NCI-H1436 (cell line): ENCODE results near the gene OLAH.
"Not testable (repeated sequence)": the region's sequence is repeated elsewhere in the genome, so short reads cannot be mapped to it uniquely, and the experiment has no call there.

ENCODE experiments used
- DNase-seq: peaks from one replicate; lab custom pipeline; 2025; lab: John Stamatoyannopoulos, UW

The OLAH gene

DNA sequence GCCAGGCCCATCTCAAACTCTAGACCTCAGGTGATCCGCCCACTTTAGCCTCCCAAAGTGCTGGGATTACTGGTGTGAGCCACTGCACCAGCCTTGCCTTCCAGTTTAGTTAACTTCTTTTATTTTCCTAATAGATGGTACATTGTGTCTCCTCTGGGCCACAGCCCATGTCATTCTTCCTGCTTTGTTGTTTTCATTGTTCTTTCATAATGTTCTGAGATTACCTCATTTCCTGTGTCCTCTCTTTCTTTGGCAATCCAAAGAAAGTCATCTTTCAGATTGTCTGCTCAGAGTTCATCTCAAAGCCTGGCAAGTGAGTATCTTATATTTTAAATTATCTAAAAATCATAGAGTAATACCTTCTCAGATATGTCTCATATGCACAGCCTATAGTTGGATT is at the start of gene OLAH:
OLAH (plus strand) TSS at position 270 of the 400 bp plus-strand sequence. CDS start 3,346 bp downstream, outside the sequence.
- no peak for DNase-seq

DNA sequence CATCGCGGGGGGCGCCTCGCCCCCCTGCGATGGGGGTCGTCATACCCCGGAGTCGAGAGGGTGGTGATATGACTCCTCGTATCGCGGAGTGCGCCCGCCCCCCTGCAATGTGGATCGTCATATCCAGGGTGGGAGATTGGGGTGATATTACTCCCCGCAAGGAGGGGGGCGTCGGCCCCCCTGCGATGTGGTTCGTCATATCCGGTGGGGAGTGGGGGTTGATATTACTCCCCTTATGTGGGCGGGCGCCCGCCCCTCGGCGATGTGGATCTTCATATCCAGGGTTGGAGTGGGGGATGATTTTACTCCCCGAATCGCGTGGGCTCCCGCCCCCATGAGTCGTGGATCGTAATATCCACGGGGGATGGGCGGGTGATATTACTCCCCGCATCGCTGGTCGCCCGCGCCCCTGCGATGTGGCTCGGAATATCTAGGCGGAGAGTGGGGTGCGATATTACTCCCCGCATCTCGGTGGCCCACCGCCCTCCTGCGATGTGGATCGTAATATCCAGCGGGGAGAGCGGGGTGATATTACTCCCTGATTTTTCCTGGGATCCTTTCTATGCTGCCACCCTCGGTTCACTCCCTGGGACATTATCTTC is 47.7 kb upstream of the OLAH start:
- DNase-seq, result no peak

DNA sequence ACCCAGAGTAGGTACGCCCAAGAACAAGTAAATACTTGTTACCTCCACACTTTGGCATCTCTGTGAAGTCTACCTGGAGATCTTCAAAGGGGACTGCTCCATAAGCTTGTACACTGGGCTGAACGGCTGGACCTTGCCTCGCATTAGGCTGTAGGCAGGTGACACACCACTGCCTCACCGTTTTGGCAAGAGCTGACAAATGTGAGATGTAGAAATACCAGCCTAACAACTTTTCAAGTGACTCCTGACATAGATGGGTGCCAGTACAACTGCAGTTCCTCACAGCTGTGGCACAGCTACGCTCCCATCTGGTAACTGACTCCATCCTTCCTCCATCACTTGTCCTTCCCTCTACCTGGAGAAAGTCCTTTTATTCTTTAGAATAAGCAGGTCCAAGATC is 30.2 kb upstream of the OLAH start:
- DNase-seq, result not testable (repeated sequence)

DNA sequence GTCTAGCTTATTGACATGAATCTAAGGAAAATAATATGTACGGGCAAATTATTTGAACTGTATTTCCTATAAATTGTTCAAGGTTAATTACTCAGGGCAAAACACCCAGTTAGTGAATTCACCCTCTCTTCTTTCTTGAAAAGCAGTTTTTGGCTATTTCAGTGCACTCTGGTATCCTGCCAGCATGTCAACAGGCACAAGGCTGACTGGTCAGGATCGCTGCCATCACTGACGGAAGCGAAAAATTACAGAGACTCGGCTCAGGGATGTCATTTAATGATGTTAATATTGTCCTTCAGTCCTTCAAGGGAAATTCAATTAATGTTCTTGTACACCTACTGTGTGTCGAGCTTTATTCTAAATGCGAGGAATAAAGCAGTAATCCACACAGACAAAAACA is 28.3 kb upstream of the OLAH start:
- no peak for DNase-seq

DNA sequence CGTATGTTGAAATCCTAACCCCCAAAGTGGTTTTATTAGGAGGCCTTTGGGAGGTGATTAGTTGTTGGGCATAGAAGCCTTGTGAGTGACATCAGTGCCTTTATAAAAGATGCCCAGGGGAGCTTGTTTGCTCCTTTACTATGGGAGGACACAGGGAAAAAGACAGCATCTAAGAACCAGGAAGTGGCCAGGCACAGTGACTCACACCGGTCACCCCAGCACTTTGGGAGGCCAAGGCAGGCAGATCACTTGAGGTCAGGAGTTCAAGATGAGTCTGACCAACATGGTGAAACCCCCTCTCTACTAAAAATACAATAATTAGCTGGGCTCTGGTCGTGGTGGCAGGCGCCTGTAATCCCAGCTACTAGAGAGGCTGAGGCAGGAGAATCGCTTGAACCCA is 22.8 kb upstream of the OLAH start:
- DNase-seq, result not testable (repeated sequence)

DNA sequence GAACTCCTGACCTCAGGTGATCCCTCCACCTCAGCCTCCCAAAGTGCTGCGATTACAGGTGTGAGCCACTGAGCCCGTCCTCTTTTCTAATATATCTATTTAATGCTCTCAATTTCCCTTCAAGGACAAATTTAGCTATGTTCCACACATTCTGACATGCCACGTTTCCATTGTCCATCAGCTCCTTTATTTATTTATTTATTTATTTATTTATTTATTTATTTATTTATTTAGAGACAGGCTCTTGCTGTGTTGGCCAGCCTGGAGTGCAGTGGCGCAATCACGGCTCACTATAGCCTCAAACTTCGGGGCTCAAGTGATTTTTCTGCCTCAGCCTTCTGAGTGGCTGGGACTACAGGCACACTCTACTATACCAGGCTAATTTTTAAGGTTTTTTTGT is 20.7 kb upstream of the OLAH start:
- not testable (repeated sequence) for DNase-seq

DNA sequence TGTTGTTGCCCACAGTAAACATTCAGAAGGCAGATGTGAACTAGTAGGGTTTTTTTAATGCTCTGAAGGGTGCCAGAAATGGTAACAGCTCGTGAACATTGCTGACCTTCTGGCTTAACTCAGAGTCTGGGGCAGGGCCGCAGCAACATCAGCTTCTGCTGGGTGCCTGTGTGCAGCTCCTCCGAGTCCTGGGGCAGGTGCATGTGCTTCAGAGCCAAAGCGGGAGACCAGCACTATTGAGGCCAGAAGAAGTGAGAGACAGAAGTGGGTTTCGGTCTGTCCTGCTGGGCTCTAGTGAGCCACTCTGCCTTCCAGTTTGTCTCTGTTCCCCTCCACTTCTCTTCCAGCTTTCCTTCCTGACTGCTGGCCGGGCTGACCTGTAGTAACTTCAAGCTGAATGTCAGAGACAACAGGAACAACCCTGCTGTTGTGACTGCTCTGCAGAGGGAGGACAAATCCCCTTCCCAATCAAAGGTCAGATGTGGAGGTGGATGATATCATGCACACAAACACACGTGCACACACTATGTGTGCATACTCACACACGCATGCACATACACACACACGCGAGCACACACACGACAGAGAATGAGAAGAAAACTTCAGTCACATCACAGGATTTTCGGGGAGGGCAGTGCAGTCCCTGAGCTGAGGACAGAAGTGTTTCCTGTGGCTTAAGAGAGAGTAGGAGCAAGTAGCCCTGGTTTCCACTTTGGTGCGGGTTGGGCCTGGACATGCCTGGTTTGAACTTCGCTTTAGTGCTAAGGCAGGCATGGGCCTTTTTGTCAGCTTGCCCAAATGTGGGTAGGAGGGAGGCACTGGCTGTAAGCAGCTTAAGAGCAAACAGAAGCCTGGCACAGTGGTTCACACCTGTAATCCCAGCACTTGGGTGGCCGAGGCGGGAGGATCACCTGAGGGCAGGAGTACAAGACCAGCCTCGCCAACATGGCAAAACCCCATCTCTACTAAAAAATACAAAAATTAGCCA is 19.4 kb upstream of the OLAH start:
- DNase-seq, result not testable (repeated sequence)

DNA sequence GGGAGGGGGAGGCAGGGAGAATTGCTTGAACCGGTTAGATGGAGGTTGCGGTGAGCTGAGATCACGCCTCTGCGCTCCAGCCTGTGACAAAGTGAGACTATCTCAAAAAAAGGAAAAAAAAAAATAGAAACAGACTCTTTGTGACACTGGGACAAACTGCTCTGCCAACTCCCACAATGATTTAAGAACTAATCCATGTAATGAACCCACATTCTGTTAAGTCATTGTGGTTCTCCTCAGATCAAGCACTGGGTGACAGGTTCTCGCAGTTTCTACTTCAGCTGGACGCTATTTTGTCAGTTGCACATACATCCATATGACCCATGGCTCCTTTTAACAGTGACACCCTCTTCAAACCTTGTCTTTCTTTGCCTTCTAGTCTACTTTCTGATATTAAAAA is 18.7 kb upstream of the OLAH start:
- DNase-seq, result not testable (repeated sequence)

DNA sequence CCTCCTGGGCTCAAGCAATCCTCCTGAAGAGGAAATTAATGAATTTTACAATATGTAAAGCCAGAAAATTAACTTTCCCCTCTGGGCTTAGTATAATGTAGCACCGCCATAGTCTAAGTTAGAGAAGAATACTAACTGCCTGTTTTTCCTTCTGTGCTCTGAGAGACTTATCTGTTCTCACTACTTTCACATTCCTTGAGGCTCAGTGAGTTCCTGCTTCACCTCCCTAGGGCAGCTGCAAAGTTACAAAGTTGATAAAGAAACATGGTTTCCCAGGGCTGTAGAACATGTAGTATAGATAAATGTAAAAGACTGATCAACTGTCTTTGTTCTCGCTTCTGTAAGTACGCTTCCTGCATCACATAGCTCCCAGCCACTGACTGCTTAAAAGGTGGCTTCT is 16.0 kb upstream of the OLAH start:
- no peak for DNase-seq

DNA sequence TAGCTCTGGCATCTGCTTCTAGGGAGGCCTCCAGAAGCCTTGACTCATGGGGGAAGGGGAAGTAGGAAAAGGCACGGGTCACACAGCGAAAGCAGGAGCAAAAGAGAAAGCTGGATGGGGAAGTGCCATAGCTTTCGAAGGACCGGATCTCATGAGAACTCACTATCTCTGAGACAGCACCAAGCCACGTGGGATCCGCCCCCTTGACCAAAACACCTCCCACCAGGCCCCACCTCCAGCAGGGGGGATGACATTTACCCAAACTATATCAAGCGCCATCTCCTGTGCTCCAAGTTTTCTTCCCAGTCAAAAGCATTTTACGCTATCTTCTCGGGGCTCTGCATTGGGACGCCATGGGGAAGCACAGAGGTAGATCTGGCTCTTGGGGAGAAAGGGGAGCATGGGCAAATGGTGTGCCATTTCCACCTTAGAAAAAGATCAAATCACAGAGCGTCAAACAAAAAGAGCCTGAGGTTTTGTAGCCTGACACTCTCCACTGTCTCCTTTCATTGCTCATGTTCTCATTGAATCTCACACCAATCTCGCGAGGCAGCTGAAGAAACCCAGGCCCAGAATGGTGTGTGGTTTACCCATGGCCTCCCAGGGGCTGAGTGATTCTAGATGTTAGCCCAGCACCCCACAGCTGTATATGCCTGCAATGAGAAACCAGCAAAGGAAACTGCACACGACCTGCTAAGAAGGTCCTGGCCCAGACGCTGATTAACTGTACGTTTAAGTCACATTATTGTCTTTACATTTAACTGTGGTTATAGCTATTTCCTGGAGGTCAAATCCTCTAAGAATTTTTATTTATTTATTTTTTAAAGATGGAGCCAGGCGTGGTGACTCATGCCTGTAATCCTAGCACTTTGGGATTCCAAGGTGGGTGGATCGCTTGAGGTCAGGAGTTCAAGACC is 8.1 kb upstream of the OLAH start:
- DNase-seq, result no peak

DNA sequence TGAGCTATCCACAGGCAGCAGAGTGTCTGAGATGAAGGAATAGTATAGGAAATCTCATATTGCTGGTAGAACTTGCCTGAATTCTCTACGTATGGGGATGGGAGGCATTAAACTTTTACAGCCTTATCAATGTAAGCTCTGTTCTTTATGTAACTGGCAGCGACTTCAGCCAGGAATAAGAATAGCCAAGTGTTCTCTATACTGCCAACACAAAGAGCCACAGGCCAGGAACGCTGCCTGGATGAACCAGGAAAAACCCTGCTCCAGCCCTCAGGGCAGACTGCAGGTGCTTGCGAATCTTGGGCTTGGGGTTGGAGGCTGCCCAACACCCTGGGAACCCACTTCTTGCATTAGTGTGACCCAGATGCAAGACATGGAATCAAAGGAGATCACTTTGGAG is 6.1 kb upstream of the OLAH start:
- DNase-seq, result no peak

DNA sequence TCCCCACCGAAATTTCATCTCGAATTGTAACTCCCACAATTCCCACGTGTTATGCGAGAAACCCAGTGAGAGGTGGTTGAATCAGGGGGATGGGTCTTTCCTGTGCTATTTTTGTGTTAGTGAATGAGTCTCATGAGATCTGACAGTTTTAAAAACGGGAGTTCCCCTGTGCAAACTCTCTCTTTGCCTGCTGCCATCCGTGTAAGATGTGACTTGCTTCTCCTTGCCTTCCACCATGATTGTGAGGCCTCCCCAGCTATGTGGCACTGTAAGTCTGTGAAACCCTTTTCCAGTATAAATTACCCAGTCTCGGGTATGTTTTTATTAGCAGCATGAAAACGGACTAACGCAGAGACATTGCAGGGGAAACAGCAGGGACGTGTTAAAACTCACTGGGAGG is 5.3 kb upstream of the OLAH start:
- DNase-seq, result no peak

DNA sequence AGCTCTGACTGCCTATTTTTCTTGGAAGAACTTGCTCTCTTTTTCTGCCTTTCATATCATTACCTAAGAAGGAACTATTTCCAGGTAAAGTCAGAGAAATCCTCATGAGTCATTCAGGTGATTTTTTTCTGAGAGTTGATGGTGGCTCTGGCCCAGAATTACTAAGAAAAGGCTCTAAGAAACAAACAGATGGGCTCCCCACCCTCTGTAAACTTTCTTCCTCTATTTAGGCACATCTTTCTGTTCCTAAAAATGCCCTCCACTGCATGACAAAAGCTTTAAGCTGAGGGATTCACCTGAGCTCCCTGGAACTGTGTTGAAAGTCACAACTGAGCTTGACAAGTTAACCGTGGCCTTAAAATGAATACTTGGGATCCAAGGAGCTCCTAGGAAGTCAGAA is 1.6 kb downstream of the OLAH start:
- DNase-seq, result no peak

DNA sequence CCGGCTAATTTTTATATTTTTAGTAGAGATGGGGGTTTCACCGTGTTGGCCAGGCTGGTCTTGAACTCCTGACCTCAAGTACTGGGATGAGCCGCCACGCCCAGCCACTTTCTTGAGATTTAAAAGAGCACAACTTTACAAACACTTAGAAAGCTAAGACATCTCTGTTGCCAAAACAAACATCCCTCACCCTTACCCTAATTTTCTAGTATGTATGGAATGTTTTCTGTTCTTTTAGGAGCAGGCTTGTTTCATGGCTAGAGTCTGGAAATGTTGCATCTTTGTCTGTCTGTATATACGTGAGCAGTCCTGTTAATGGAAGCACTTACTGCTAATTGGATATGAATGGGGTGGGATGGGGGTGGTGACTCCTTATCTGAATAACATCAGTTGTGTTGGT is 2.9 kb downstream of the OLAH start:
- DNase-seq, result no peak

DNA sequence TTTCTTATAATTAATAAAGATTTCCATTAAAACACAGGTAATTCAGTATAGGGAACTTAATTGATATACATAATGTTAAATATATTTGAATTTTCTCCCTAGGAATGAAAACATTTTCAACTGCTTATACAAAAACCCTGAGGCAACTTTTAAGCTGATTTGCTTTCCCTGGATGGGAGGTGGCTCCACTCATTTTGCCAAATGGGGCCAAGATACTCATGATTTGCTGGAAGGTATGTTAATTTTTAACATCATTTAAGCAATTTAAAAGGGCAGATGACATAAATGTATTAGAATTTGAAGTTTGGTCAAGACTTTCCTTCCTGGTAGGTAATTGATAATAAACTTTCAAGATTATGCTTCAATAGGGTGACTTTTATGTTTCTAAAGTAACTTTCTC is 5.8 kb downstream of the OLAH start:
- no peak for DNase-seq

DNA sequence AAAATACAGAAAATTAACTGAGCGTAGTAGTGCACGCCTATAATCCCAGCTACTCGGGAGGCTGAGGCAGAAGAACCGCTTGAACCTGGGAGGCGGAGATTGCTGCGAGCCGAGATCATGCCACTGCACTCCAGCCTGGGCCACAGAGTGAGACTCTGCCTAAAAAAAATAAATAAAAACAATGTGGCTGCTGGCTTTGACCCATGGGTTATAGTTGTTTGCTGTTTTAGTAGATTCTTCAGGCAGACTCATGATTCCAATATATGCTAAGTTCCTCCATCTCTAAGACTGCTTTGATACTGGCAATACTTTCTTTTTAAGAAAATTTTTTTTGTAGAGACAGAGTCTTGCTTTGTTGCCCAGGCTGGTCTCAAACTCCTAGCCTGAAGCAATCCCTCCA is 8.4 kb downstream of the OLAH start:
- no peak for DNase-seq

DNA sequence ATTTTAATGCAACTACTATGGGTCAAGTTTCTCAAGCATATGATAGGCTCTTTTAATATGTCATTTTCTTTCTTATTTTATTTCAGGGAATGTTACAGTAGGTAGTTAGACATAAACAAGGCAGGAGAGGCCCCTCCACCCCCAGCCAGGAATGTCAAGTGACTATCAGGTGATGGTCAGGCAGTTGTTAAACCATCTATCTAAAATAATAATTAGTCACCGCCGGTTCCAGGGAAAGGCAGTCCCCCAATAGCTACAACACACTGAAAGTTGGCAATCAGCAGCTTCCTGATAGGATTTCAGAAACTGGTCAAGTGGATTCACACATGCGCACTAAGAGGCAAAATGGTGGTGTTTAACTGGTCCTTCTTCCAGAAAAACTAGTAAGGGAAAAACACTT is 9.3 kb downstream of the OLAH start:
- no peak for DNase-seq

DNA sequence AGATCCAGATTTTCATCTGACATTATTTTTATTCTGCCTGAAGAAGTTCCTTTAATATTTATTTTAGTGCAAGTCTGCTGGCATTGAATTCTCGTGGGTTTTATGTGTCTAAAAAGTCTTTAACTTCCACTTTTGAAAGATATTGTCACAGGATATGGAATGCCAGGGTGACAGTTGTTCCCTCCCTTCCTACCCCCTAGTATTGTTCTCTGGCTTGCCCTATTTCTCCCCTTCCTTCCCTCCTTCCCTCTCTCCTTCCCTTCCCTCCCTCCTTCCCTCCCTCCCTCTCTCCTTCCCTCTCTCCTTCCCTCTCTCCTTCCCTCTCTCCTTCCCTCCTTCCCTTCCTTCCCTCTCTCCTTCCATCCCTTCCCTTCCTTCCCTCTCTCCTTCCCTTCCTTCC is 14.9 kb downstream of the OLAH start:
- DNase-seq, result no peak

DNA sequence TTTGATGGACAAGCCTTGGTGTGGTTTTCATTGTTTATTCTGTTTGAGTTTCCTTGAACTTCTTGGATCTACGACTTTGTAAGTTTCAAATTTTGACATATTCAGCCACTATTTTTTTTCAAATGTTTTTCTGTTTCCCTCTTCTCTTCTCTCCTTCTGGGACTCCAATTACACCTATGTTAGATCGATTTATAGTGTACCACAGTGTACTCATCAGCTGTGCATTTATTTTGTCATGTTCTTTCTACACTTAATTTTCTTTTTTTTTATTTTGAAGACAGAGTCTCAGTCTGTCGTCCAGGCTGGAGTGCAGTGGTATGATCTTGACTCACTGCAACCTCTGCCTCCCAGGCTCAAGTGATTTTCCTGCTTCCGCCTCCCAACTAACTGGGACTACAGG is 16.2 kb downstream of the OLAH start:
- DNase-seq, result no peak

DNA sequence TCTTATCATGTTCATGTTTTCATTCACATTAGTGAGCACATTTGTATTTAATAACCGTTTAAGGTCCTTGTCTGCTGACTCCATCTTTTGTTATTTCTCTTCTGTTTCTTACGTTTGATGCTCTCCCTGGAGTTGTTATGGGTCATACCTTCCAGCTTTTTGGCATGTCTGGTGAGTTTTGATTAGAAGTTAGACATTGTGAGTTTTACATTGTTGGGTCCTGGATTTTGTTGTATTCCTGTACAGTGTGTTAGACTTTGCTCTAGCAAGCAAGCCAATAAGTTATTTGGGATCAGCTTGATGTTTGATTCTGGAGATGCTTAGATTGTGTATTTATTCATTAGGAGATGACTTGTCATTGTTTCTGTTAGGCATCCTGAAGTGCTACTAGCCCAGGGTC is 16.9 kb downstream of the OLAH start:
- DNase-seq, result no peak

DNA sequence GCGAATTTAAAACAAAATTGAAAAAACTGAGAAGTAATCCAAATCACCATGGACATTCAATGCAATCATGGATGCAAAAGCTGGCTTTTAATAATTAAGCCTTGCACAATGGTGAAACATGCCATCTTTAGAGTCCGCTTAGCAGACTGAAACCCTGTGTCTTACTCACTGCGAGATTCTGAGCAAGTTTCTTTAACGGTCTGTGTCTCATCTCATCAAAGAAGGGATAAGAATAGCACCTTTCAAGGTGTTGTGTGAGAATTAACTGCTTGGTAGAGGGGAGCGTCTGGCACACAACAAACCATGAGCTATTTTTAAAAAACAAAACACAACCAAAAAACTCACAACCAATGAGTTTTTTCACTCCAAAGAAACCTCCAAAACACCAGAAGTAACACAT is 23.4 kb downstream of the OLAH start:
- no peak for DNase-seq

DNA sequence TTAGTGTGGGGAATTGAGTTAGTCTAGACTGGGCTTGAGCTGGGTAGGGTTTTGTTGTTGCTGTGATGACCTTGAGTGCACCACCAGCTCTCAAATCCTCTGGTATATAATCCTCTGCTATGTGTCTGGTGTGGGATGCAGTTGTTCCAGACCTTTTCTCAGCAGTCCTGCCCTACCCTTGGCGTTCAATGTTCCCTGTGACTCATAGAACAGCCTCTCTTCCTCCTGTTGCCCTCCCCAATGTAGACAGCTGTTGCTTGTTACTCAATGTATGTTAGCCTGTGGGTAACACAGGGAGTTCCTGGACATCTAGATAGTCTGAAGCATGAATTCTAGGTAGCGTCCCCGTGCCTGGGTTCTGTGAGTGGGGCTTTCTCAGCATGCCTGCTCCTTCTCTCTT is 25.1 kb downstream of the OLAH start:
- no peak for DNase-seq
